Transverse colon (tissue), 4 donors: ENCODE results near the gene TICRR. TPM values are rescaled to one million over a fixed set of nuclear protein-coding genes. Genes with fewer than 3 reads are reported as not detected.

Experiments used
- DNase-seq: peaks from one replicate; pipeline ENCODE4 v3.0.0-alpha.2; 2019
- H3K27ac ChIP-seq, 4 donors: fragments of 200-600 bp; sonication (generic); 2 replicates each; pipeline ENCODE4 v1.5.1; 2016 to 2018; ENCODE audit warnings: inconsistent platforms in 4 of 4
- H3K27me3 ChIP-seq: fragments of 200-600 bp; sonication (generic); 2 replicates; pipeline ENCODE4 v1.5.1; 2017; ENCODE audit warnings: inconsistent platforms
- H3K36me3 ChIP-seq, 4 donors: fragments of 200-600 bp; sonication (generic); 2 replicates each; pipeline ENCODE4 v1.5.1; 2017 to 2019; ENCODE audit warnings: inconsistent platforms in 4 of 4
- H3K4me1 ChIP-seq, 4 donors: fragments of 200-600 bp; sonication (generic); 2 replicates each; pipeline ENCODE4 v1.5.1; 2017 to 2020; ENCODE audit warnings: inconsistent platforms in 4 of 4
- H3K4me3 ChIP-seq, 4 donors: fragments of 200-600 bp; sonication (generic); 1 replicate in 1 of 4; 2 replicates in 3 of 4; pipeline versions ENCODE4 v1.5.1 to v1.6.1; 2017 to 2019; ENCODE audit warnings: inconsistent platforms in 4 of 4
- H3K9me3 ChIP-seq, 2 donors: fragments of 200-600 bp; sonication (generic); 2 replicates each; pipeline ENCODE4 v1.5.1; 2017 to 2019; ENCODE audit warnings: inconsistent platforms in 2 of 2
- EP300 ChIP-seq: sonication (generic); formaldehyde crosslinking; IDR thresholded peaks from one replicate; pipeline ENCODE4 v1.6.1; 2017; ENCODE audit warnings: antibody characterized with exemption, low read depth
- POLR2A ChIP-seq: fragments of 450-650 bp; IDR thresholded peaks from one replicate; pipeline ENCODE4 v1.6.1; 2016; ENCODE audit warnings: antibody characterized with exemption, mild to moderate bottlenecking, moderate library complexity
- POLR2AphosphoS5 ChIP-seq, 3 donors: sonication (generic); formaldehyde crosslinking; IDR thresholded peaks; one replicate each; pipeline ENCODE4 v1.6.1; 2016; ENCODE audit warnings: antibody characterized with exemption in 3 of 3
- WGBS, 2 donors: methylation state at CpG; one replicate each; pipeline ENCODE4 v1.1.5; 2018; ENCODE audit warnings: low coverage in 1 of 2; 5-methylcytosine and 5-hydroxymethylcytosine counted together
- in situ Hi-C, 4 donors: fragments of 200-750 bp; cut with MboI; loops; one replicate each; pipeline versions ENCODE4 v1.15.0 to v1.15.1; 2017; ENCODE audit warnings: low sequenced_read_pairs in 3 of 4, low pct_ligation_motif_present in 1 of 4, low pct_unique_long_range_greater_than_20kb in 1 of 4
- intact Hi-C: fragments of 100-400 bp; cut with DNase I; formaldehyde crosslinking; loops from one replicate; pipeline ENCODE4 v1.15.1; 2023; ENCODE audit warnings: low total_unique reads
- total RNA-seq, 4 donors: library from RNA; depleted of rRNA; stranded (reverse); fragments of >200 nt; gene quantifications; one replicate each; pipeline ENCODE4 v1.1.0, GENCODE V29; 2016
- TF ChIP-seq, protein P1 (sequence below), 5 experiments: fragments of 200-600 bp in 3 of 5; fragments of 450-650 bp in 2 of 5; sonication (generic) in 3 of 5; IDR thresholded peaks; 1 replicate in 2 of 5; 2 replicates in 3 of 5; pipeline ENCODE4 v1.5.1; 2016 to 2017; ENCODE audit warnings: antibody characterized with exemption in 5 of 5, inconsistent platforms in 3 of 5, mild to moderate bottlenecking in 2 of 5, moderate library complexity in 1 of 5

Gene TICRR
- total RNA-seq, 4 donors from 2014 or later: 0.27 to 1.4 (median 0.95) TPM; not detected in 1

DNA sequence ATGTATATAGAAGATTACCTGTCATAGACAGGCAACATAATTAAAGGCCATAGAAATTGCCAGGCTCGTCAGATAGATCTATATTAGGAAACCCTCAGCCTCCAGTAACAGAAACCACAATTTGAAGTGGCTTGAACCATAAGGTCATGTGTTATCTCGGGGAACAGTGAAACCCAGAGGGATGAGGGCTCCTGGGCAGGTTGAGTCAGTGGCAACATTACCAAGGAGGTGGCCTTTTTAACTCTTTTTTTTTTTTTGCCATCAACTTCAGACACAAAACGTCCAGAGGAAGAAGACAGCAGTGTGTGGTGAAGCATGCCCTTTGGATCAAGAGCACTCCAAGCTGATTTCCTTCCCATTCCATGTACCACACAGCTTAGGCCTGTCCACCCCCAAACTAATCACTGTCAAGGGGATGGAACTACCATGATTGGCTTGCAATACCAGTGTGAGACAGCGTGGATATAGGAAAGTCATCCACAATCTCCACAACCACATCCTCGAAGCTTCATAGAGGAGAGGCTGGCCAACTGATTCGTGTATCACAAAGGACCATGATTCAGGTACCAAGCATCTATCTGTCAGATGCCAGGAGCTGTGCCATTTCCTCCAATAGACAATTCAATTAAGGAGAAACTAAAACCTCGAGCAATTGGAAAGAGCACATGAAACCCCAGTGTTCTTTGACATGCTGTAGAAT lies 81.0 kb downstream of the TICRR start:
- WGBS, 2 donors: 75 to 76% methylated on average over 6 to 7 of the region's 7 CpGs

DNA sequence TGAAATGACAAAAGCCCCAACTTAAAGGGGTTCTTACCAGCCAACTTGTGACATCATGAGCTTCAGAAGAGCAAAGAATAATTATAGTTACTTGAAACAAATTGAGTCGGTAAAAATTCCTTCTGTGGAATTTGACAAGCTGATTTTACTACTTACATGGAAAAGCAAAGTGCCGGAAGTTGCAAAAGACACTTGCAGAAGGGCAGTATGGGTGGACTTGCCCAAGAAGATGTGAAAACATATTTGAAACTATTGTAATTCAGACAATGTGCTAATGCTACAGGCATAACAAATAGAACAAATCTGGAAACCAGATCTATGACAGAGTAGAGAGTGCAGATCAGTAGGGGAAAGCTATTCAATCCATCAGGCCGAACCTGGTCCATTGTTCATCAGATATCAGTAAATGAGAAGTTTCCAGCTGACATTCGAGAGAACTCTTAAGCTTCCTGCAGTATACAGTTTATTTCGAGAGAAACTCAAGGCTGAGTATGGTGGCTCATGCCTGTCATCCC lies 82.5 kb downstream of the TICRR start:
- Histone ChIP-seq H3K27me3 (peaks cover 20% of the 10 kb centered on the region), H3K4me1 (peaks cover 4 to 22% (median 14%) of the 10 kb centered on the region in 4 donors), H3K27ac (no peak overlapping the region), H3K4me3 (no peak overlapping the region), H3K9me3 (no peaks in the 10 kb centered on the region), H3K36me3 (no peaks in the 10 kb centered on the region)
- WGBS, 2 donors: 78 to 86% methylated on average over 3 to 5 of the region's 5 CpGs
- intact Hi-C loops: no loop called here
- no peak for DNase-seq
- in situ Hi-C loops: no loop called here
- no peak for TF ChIP-seq EP300

More for the DNA sequence above, 81.0 kb downstream of the TICRR start:
- in situ Hi-C loops: no loop called here
- TF ChIP-seq, protein P1, sequence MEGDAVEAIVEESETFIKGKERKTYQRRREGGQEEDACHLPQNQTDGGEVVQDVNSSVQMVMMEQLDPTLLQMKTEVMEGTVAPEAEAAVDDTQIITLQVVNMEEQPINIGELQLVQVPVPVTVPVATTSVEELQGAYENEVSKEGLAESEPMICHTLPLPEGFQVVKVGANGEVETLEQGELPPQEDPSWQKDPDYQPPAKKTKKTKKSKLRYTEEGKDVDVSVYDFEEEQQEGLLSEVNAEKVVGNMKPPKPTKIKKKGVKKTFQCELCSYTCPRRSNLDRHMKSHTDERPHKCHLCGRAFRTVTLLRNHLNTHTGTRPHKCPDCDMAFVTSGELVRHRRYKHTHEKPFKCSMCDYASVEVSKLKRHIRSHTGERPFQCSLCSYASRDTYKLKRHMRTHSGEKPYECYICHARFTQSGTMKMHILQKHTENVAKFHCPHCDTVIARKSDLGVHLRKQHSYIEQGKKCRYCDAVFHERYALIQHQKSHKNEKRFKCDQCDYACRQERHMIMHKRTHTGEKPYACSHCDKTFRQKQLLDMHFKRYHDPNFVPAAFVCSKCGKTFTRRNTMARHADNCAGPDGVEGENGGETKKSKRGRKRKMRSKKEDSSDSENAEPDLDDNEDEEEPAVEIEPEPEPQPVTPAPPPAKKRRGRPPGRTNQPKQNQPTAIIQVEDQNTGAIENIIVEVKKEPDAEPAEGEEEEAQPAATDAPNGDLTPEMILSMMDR (IDR thresholded peaks at IDR 0.05): no peak
- no peak for TF ChIP-seq EP300
- no peak for TF ChIP-seq POLR2A
- no peak for TF ChIP-seq POLR2AphosphoS5 (IDR thresholded peaks at IDR 0.05)
- peaks cover 0 to 16% (median 9%) of the 10 kb centered on the region in 4 donors for H3K4me1 ChIP-seq
- no peak overlapping the region for H3K4me3 ChIP-seq
- intact Hi-C loops: no loop called here
- H3K27me3 ChIP-seq: peaks cover 20% of the 10 kb centered on the region
- H3K27ac ChIP-seq: no peak overlapping the region
- H3K9me3 ChIP-seq: no peaks in the 10 kb centered on the region
- H3K36me3 ChIP-seq: no peaks in the 10 kb centered on the region
- no peak for DNase-seq

- 91 to 97% methylated on average over 2 of the region's 2 CpGs for WGBS, 2 donors
- H3K27me3 ChIP-seq: peaks cover 18% of the 10 kb centered on the region
- H3K27ac ChIP-seq: no peak overlapping the region
- no peaks in the 10 kb centered on the region for H3K9me3 ChIP-seq
- no peak overlapping the region for H3K4me3 ChIP-seq
- no peaks in the 10 kb centered on the region for H3K36me3 ChIP-seq
- intact Hi-C loops (no loop called here), in situ Hi-C loops (no loop called here)
- no peak for DNase-seq
- TF ChIP-seq POLR2AphosphoS5 (IDR thresholded peaks at IDR 0.05): no peak
- TF ChIP-seq POLR2A: no peak
- TF ChIP-seq, protein P1 (IDR thresholded peaks at IDR 0.05): no peak
- TF ChIP-seq EP300: no peak
- peaks cover 5 to 27% (median 20%) of the 10 kb centered on the region in 4 donors for H3K4me1 ChIP-seq
Observed at GRCh38 chr15:89659295-89659694, 84.0 kb downstream of the TICRR start.

- H3K36me3 ChIP-seq: no peaks in the 10 kb centered on the region
- intact Hi-C loops (no loop called here), in situ Hi-C loops (no loop called here)
- no peak for DNase-seq
- no peak for TF ChIP-seq POLR2AphosphoS5 (IDR thresholded peaks at IDR 0.05)
- TF ChIP-seq EP300: no peak
- TF ChIP-seq, protein P1 (IDR thresholded peaks at IDR 0.05): no peak
- TF ChIP-seq POLR2A: no peak
- no peak overlapping the region for H3K27ac ChIP-seq
- H3K9me3 ChIP-seq: no peaks in the 10 kb centered on the region
- 89% methylated on average over 2 of the region's 2 CpGs; no CpG with 5 or more reads in 1 of the 2 donors for WGBS, 2 donors
- peaks cover 11 to 27% (median 16%) of the 10 kb centered on the region in 4 donors for H3K4me1 ChIP-seq
- peaks cover 6% of the 10 kb centered on the region for H3K27me3 ChIP-seq
- H3K4me3 ChIP-seq: no peak overlapping the region
Observed at GRCh38 chr15:89660556-89660955, 85.3 kb downstream of the TICRR start.
